ENCODE measurements around the gene PKP3. TPM values are rescaled to one million over a fixed set of nuclear protein-coding genes. Genes with fewer than 3 reads are reported as not detected.

PKP3 gene
- total and polyA plus RNA-seq, 3 experiments from 2014 or later = 1.1 TPM; not detected in 2

DNA sequence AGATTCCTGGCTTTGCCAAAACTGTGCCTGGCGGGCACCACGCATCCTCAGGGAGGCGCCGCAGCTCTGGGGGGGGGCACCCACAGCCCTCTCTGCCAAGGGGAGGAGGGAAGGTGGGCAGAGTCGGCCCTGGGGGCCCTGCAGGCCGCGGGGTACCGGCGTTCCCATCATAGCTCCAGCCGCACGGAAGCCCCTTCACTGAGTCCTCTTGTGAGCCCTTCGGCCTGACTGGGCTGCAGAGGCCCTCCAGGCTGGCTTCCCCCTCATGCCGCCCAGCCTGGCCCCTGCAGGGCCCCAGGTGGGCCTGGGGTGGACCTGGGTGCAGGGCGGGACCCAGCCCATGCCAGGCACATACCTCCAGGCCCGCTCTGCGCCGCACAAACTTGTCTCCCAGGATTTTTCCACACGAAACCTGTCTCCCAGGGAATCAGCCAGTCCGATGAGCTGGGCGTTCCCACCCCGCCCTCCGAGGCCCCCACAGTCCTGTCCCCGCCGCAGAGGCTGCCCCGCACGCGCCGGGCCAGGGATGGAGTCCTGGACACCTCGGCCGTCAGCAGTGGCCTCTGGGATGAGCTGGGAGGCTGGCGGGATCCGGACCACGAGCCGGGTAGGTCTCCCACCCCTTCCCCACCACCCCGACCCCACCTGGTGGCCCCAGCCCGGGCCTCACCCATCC, 1.8 kb upstream of the PKP3 start:
- Histone ChIP-seq H3K4me3 (ENCODE audit: low read length) (no peak overlapping the region), H3K36me3 (ENCODE audit: insufficient read depth, low read length) (no peaks in the 10 kb centered on the region), H3K27me3 (ENCODE audit: insufficient read depth, low read length, poor library complexity, severe bottlenecking) (no peaks in the 10 kb centered on the region), H3K9me3 (ENCODE audit: low read length) (no peaks in the 10 kb centered on the region), H3K27ac (ENCODE audit: low read depth, low read length) (no peak overlapping the region), H3K4me1 (ENCODE audit: insufficient read depth, low read length) (peaks cover 1% of the 10 kb centered on the region)
- peaks cover 0 to 1% (median 0%) of the 10 kb centered on the region in 5 donors for H3K9me3 Mint-ChIP-seq
- no peak overlapping the region for H3K27ac Mint-ChIP-seq
- ChIA-PET POLR2A (no interaction called here), CTCF (interaction anchor here (0.9 to 1.6 kb wide), 2 partner anchors 14 to 33 kb away, joined by 3 to 4 read pairs; no protein-coding TSS in a partner anchor)
- no peak for DNase-seq
- H3K4me3 Mint-ChIP-seq = no peak overlapping the region
- H3K4me1 Mint-ChIP-seq = peaks cover 12 to 16% (median 12%) of the 10 kb centered on the region in 3 donors
- H3K36me3 Mint-ChIP-seq = peaks cover 0 to under 1% (median 0%) of the 10 kb centered on the region in 3 donors
- H3K27me3 Mint-ChIP-seq = peaks cover 0 to 2% of the 10 kb centered on the region in 2 donors

DNA sequence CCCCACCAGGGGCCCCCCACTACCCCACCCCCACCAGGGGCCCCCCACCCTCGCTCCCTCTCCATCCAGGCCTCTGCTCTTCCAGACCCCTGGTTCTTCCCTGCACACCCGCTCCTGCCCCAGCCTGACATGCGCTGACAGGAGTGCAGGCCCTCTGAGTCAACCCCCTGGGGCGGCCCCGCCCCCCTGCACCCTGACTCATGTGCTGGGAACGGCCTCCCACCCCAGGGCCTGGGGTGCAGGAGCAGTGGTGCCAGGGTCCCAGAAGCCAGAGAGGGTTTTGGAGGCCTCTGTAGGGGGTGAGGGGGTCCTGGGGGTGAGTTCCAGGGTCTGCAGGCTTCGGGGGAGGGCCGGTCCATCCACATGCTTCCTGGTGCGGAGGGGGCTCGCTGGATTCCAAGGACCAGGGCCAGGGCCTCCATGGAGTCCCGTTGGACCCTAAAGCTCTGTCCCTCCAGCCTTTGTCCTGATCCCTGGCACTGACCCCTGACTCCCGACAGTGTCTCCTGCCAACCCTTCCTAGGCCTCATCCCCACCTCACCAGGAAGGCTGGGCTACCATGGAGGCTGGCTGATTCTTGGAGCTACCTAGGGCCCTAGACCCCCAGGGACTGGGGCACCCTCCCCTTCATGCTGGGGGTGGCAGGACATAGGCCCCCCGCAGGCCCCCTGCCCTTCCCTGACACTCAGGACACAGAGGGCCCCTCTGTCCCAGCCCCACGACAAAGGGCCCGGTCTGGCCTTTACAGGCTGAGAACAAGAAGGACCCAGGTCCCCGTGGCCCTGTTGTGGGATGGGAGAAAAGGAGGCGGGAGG, 583 bp upstream of the PKP3 start:
- Mint-ChIP-seq H3K27me3 (peaks cover 0 to 2% of the 10 kb centered on the region in 2 donors), H3K4me1 (peaks cover 0 to 11% (median 0%) of the 10 kb centered on the region in 3 donors)
- CTCF ChIA-PET = interaction anchor here (0.9 to 1.6 kb wide), 2 partner anchors 13 to 34 kb away, joined by 3 to 4 read pairs; no protein-coding TSS in a partner anchor

DNA sequence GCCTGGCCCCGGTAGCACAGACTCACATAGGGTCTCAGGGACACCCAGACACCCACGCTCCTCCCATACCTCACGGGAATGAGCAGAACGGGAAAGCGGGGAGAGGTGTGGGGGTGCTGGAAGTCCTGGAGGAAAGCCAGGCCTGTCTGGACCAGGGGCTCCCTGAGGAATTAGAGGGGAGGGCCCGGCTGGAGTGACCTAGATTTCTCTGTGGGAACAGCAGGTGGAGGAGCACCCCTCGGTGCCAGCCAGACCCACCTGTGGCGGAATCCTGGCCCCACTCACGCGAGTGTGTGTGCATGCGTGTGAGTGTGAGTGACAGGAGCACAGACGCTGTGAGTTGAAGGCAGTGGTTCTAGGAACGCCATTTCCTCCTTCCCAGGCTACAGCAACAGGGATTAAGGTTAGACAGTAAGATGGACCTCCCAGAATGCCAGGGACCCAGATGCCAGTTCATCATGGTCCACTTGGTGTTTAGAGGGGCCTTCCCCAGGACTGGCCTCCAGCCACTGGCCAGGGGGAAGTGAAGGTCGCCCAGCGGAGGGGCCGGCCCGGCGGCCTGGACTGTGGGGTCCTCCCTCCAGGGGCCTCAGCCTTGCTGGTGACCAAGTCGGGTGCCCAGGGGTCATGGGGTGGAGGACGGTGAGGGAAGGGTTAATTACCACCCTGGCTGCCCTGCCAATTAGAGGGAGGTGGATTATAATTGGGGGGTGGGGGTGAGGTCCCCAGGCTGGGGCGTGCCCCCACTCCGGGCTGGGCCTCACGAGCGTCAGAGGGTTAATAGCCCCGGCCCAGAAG, 1.0 kb downstream of the PKP3 start:
- Mint-ChIP-seq H3K36me3 (no peaks in the 10 kb centered on the region), H3K27me3 (peaks cover 0 to 2% of the 10 kb centered on the region in 2 donors), H3K9me3 (no peaks in the 10 kb centered on the region), H3K4me3 (peak overlapping the region in 1 of 7 donors; percentile 71), H3K4me1 (peaks cover 0 to 11% (median 0%) of the 10 kb centered on the region in 3 donors), H3K27ac (no peak overlapping the region)
- Histone ChIP-seq H3K4me3 (ENCODE audit: low read length) (no peak overlapping the region), H3K27ac (ENCODE audit: low read depth, low read length) (peak overlapping the region; percentile 76), H3K4me1 (ENCODE audit: insufficient read depth, low read length) (peaks cover 4% of the 10 kb centered on the region), H3K27me3 (ENCODE audit: insufficient read depth, low read length, poor library complexity, severe bottlenecking) (no peaks in the 10 kb centered on the region), H3K9me3 (ENCODE audit: low read length) (no peaks in the 10 kb centered on the region), H3K36me3 (ENCODE audit: insufficient read depth, low read length) (no peaks in the 10 kb centered on the region)
- ChIA-PET POLR2A (no interaction called here), CTCF (interaction anchor here (2.0 kb wide), 1 partner anchor 12 kb away, joined by 6 read pairs; no protein-coding TSS in a partner anchor)
- no peak for DNase-seq

More for the DNA sequence above, 583 bp upstream of the PKP3 start:
- peak overlapping the region; percentile 76 for H3K27ac ChIP-seq (ENCODE audit: low read depth, low read length)
- Mint-ChIP-seq H3K4me3 (no peak overlapping the region), H3K9me3 (no peaks in the 10 kb centered on the region), H3K27ac (no peak overlapping the region), H3K36me3 (no peaks in the 10 kb centered on the region)
- no peaks in the 10 kb centered on the region for H3K36me3 ChIP-seq (ENCODE audit: insufficient read depth, low read length)
- POLR2A ChIA-PET = interaction anchor here (0.5 kb wide), 1 partner anchor 12 kb away, joined by 3 read pairs; no protein-coding TSS in a partner anchor
- H3K9me3 ChIP-seq (ENCODE audit: low read length) = no peaks in the 10 kb centered on the region
- no peak overlapping the region for H3K4me3 ChIP-seq (ENCODE audit: low read length)
- no peaks in the 10 kb centered on the region for H3K27me3 ChIP-seq (ENCODE audit: insufficient read depth, low read length, poor library complexity, severe bottlenecking)
- DNase-seq = no peak
- H3K4me1 ChIP-seq (ENCODE audit: insufficient read depth, low read length) = peaks cover 4% of the 10 kb centered on the region

DNA sequence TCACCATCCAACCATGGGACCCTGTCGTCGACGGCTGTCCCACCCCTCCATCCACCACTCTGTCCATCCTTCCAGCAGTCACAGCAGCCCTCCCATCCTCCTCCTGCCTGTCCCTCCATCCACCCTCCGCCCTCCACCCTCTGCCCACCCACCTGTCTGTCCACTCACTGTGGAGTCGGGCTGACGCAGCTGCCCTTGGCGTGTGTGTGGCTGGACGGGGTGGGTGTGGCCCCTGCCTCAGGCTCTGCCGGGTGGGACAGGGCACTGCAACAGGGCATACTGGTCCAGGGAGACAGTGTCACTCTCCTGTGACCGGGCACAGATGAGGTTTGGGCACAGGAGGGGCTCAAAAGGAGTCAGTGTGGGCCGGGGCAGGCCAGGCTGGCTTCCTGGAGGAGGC, 1.9 kb downstream of the PKP3 start:
- no peak for DNase-seq
- H3K36me3 Mint-ChIP-seq = no peaks in the 10 kb centered on the region
- H3K9me3 ChIP-seq (ENCODE audit: low read length) = no peaks in the 10 kb centered on the region
- peaks cover 0 to 2% of the 10 kb centered on the region in 2 donors for H3K27me3 Mint-ChIP-seq
- H3K27ac ChIP-seq (ENCODE audit: low read depth, low read length) = no peak overlapping the region
- no peak overlapping the region for H3K4me3 ChIP-seq (ENCODE audit: low read length)
- peak overlapping the region in 1 of 8 donors; percentile 55 for H3K27ac Mint-ChIP-seq
- H3K9me3 Mint-ChIP-seq = no peaks in the 10 kb centered on the region
- peak overlapping the region in 2 of 7 donors; percentile 47 to 74 for H3K4me3 Mint-ChIP-seq
- ChIA-PET CTCF (interaction anchor here (0.8 to 2.2 kb wide), 7 partner anchors 11 to 144 kb away, joined by 3 to 17 read pairs (median 7); no protein-coding TSS in a partner anchor), POLR2A (interaction anchor here (1.0 to 1.8 kb wide), 3 partner anchors 10 to 114 kb away, joined by 3 to 22 read pairs (median 3); no protein-coding TSS in a partner anchor)
- peaks cover 4% of the 10 kb centered on the region for H3K4me1 ChIP-seq (ENCODE audit: insufficient read depth, low read length)
- no peaks in the 10 kb centered on the region for H3K36me3 ChIP-seq (ENCODE audit: insufficient read depth, low read length)
- H3K27me3 ChIP-seq (ENCODE audit: insufficient read depth, low read length, poor library complexity, severe bottlenecking) = no peaks in the 10 kb centered on the region
- H3K4me1 Mint-ChIP-seq = peaks cover 0 to 11% (median 0%) of the 10 kb centered on the region in 3 donors

DNA sequence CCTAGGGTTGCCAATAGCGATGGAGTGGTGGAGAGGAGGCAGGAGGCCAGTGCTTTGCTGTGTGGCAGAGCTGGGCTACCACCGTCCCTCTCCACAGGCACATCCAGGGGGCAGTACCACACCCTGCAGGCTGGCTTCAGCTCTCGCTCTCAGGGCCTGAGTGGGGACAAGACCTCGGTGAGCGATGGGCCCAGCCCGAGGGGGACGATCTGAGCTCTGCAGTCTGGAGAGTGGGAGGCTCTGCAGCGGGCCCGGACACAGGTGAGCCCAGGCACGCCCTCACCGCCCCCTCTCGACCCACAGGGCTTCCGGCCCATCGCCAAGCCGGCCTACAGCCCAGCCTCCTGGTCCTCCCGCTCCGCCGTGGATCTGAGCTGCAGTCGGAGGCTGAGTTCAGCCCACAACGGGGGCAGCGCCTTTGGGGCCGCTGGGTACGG, 2.5 kb downstream of the PKP3 start:
- H3K27me3 Mint-ChIP-seq = peaks cover 0 to 2% of the 10 kb centered on the region in 2 donors
- peak overlapping the region in 5 of 7 donors; percentile 1 to 58 (median 47) for H3K4me3 Mint-ChIP-seq
- DNase-seq = peak in 1 of 5 donors; percentile 31
- H3K4me1 Mint-ChIP-seq = peaks cover 0 to 11% (median 0%) of the 10 kb centered on the region in 3 donors
- ChIA-PET POLR2A (interaction anchor here (0.5 to 1.8 kb wide), 5 partner anchors 9 to 115 kb away, joined by 3 to 22 read pairs (median 3); no protein-coding TSS in a partner anchor), CTCF (interaction anchor here (0.8 to 2.2 kb wide), 15 partner anchors 9 to 145 kb away, joined by 3 to 17 read pairs (median 4); no protein-coding TSS in a partner anchor)
- H3K36me3 Mint-ChIP-seq = no peaks in the 10 kb centered on the region
- Histone ChIP-seq H3K36me3 (ENCODE audit: insufficient read depth, low read length) (no peaks in the 10 kb centered on the region), H3K4me3 (ENCODE audit: low read length) (no peak overlapping the region), H3K27me3 (ENCODE audit: insufficient read depth, low read length, poor library complexity, severe bottlenecking) (no peaks in the 10 kb centered on the region), H3K4me1 (ENCODE audit: insufficient read depth, low read length) (peaks cover 4% of the 10 kb centered on the region), H3K9me3 (ENCODE audit: low read length) (no peaks in the 10 kb centered on the region), H3K27ac (ENCODE audit: low read depth, low read length) (no peak overlapping the region)
- H3K9me3 Mint-ChIP-seq = no peaks in the 10 kb centered on the region
- no peak overlapping the region for H3K27ac Mint-ChIP-seq

DNA sequence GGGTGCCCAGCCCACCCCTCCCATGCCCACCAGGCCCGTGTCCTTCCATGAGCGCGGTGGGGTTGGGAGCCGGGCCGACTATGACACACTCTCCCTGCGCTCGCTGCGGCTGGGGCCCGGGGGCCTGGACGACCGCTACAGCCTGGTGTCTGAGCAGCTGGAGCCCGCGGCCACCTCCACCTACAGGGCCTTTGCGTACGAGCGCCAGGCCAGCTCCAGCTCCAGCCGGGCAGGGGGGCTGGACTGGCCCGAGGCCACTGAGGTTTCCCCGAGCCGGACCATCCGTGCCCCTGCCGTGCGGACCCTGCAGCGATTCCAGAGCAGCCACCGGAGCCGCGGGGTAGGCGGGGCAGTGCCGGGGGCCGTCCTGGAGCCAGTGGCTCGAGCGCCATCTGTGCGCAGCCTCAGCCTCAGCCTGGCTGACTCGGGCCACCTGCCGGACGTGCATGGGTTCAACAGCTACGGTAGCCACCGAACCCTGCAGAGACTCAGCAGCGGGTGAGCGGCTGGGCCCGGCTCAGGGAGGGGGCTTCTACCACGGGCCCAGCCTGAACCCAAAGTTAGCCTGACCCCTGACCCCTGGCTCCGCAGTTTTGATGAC, 3.0 kb downstream of the PKP3 start:
- Histone ChIP-seq H3K36me3 (ENCODE audit: insufficient read depth, low read length) (no peaks in the 10 kb centered on the region), H3K27me3 (ENCODE audit: insufficient read depth, low read length, poor library complexity, severe bottlenecking) (no peaks in the 10 kb centered on the region), H3K27ac (ENCODE audit: low read depth, low read length) (no peak overlapping the region), H3K9me3 (ENCODE audit: low read length) (no peaks in the 10 kb centered on the region), H3K4me1 (ENCODE audit: insufficient read depth, low read length) (peaks cover 4% of the 10 kb centered on the region), H3K4me3 (ENCODE audit: low read length) (no peak overlapping the region)
- DNase-seq = peak in 4 of 5 donors; percentile 36 to 72 (median 42)
- ChIA-PET POLR2A (interaction anchor here (1.3 to 1.8 kb wide), 3 partner anchors 9 to 28 kb away, joined by 3 to 22 read pairs (median 3); no protein-coding TSS in a partner anchor), CTCF (interaction anchor here (0.8 to 2.2 kb wide), 15 partner anchors 10 to 146 kb away, joined by 3 to 17 read pairs (median 4); no protein-coding TSS in a partner anchor)
- H3K36me3 Mint-ChIP-seq = no peaks in the 10 kb centered on the region
- peak overlapping the region in 5 of 7 donors; percentile 1 to 53 (median 47) for H3K4me3 Mint-ChIP-seq
- H3K27me3 Mint-ChIP-seq = peaks cover 0 to 2% of the 10 kb centered on the region in 2 donors
- H3K4me1 Mint-ChIP-seq = peaks cover 0 to 11% (median 0%) of the 10 kb centered on the region in 3 donors
- H3K27ac Mint-ChIP-seq = no peak overlapping the region
- no peaks in the 10 kb centered on the region for H3K9me3 Mint-ChIP-seq

DNA sequence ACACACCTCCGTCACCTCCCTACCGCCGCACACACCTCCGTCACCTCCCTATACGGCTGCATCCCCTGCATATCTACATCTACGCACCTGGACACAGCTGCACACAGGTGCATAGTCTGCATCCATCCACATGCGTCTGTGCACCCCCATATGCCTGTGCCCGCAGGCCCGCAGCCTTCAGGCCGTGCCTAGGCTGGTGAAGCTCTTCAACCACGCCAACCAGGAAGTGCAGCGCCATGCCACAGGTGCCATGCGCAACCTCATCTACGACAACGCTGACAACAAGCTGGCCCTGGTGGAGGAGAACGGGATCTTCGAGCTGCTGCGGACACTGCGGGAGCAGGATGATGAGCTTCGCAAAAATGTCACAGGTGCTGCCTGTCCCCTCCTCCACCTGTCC, 4.8 kb downstream of the PKP3 start:
- peak overlapping the region in 1 of 7 donors; percentile 8 for H3K4me3 Mint-ChIP-seq

More for the DNA sequence above, 4.8 kb downstream of the PKP3 start:
- H3K27me3 Mint-ChIP-seq = peaks cover 0 to 2% of the 10 kb centered on the region in 2 donors
- H3K27ac Mint-ChIP-seq = peak overlapping the region in 1 of 8 donors; percentile 63
- no peaks in the 10 kb centered on the region for H3K27me3 ChIP-seq (ENCODE audit: insufficient read depth, low read length, poor library complexity, severe bottlenecking)
- no peaks in the 10 kb centered on the region for H3K9me3 Mint-ChIP-seq
- no peaks in the 10 kb centered on the region for H3K36me3 ChIP-seq (ENCODE audit: insufficient read depth, low read length)
- H3K4me3 ChIP-seq (ENCODE audit: low read length) = no peak overlapping the region
- POLR2A ChIA-PET = no interaction called here
- no peaks in the 10 kb centered on the region for H3K9me3 ChIP-seq (ENCODE audit: low read length)
- peaks cover 0 to 11% (median 0%) of the 10 kb centered on the region in 3 donors for H3K4me1 Mint-ChIP-seq
- H3K36me3 Mint-ChIP-seq = no peaks in the 10 kb centered on the region
- DNase-seq = no peak
- CTCF ChIA-PET = no interaction called here
- peaks cover 4% of the 10 kb centered on the region for H3K4me1 ChIP-seq (ENCODE audit: insufficient read depth, low read length)
- H3K27ac ChIP-seq (ENCODE audit: low read depth, low read length) = no peak overlapping the region
